GM15510 (cell line): ENCODE data around the gene NUP153.

Experiments used
- POLR2A ChIP-seq: IDR thresholded peaks from 3 replicates; pipeline ENCODE4 v1.6.1; 2011; ENCODE audit warnings: borderline replicate concordance; ENCODE audit not compliant: insufficient read length; ENCODE audit errors: extremely low read depth

The NUP153 gene

DNA sequence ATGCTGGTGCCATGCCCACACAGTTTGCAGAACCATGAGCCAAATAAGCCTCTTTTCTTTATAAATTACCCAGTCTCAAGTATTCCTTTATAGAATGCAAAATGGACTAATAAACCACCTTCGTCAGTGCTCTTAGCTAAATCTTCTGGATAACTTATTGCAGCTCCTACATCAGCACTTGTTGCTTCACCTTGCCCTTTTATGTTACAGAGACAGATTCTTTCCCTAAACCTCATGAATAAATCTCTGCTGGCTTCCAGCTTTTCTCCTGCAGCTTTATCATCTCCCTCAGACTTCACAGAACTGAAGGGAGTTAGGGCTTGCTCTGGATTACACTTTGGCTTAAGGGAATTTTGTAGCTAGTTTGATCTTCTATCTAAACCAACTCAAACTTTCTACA lies 22.6 kb downstream of the NUP153 start:
- no peak for TF ChIP-seq POLR2A

DNA sequence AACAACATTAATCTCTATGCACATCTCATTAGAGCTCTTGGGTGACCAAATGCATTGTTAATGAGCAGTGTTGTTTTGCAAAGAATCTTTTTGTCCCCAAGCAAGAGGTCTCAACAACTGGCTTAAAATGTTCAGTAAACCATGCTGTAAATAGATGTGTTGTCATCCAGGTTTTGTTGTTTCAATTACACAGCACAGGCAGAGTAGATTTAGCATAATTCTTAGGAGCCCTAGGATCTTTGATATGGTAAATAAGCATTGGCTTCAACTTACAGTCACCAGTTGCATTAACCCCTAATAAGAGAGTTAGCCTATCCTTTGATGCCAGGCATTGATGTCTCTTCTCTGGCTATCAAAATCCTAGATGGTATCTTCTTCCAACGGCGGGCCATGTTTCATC lies 23.3 kb downstream of the NUP153 start:
- TF ChIP-seq POLR2A: no peak

DNA sequence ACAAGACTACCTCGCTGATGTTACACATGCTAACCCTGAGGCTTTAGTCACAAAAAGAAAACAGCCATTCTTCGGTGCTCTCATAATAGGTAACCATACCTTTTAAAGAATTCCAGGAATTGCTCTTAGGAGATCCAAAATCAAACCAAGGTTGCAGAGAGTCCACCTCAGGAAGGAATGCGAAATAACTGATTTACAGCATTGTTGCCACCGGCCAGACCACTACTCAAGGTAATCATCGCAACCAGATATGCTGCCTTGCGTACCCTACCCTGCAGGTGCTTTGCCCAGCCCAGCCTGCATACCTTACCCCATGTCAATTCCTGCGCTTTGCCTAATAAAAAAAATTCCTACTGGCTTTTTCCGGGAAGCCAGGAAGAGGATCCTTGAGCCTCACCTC lies 27.0 kb downstream of the NUP153 start:
- TF ChIP-seq POLR2A: no peak

DNA sequence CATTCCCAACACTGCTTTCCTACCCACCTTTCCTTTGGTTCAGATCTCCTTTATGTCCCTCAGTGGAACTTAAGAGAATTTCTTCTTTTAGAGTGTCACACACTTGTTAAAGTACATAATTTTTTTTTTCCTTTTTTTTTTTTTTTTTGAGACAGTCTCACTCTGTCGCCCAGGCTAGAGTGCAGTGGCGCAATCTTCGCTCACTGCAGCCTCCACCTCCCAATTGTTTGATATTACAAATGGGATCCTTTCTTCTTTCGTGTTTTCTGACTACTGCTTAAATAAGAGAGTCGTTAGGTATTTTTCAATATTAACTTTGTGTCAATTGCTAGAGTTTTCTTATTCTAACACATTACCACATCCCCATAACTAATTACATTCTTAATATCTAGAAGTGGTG lies 29.1 kb downstream of the NUP153 start:
- no peak for TF ChIP-seq POLR2A

DNA sequence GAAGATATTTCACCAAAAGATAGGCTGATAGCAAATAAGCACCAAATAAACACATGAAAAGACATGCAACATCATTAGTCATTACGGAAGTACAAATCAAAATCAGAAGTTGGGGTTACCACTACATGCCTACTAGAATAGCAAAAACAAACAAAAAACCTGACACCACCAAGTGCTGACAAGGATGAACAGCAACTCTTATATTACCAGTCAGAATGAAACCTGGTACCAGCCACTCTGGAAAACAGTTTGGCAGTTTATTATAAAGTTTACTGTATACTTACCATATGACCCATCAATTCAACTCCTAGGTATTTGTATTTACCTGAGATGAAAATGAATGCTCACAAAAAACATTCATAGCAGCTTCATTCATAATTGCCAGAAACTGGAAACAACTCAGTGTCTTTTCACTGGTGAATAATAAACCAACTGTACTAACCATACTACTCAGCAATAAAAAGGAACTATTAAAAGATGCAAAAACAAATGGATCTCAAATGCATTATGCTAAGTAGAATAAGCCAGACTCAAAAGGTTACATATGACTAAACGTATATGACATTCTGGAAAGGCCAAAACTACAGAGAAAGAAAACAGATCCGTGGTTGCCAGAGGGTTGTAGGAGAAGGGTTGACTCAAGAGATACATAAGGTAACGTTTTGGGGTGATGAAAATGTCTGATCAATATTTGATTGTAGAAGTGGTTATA lies 33.0 kb downstream of the NUP153 start:
- TF ChIP-seq POLR2A: no peak

DNA sequence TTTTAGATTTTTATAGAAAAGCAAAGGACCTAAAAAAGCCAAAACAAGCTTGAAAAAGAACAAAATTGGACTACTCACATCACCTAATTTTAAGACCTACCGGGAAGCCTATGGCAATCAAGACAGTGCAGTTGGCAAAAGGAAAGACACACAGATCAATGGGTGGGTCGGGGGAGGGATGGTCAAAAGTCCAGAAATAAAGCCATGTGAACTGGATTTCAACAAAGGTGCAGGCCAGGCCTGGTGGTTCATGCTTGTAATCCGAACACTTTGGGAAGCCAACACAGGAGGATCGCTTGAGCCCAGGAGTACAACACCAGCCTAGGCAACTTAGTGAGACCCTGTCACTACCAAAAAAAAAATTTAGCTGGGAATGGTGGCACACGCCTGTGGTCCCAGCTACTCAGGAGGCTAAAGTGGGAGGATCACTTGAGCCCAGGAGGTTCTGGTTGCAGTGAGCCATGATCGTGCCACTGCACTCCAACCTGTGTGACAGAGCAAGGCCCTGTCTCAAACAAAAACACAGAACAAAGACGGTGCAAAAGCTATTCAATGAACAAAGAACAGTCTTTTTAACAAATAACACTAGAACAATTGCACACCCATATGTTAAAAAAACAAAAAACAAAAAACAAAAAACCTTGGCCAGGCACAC lies 34.5 kb downstream of the NUP153 start:
- TF ChIP-seq POLR2A: no peak

DNA sequence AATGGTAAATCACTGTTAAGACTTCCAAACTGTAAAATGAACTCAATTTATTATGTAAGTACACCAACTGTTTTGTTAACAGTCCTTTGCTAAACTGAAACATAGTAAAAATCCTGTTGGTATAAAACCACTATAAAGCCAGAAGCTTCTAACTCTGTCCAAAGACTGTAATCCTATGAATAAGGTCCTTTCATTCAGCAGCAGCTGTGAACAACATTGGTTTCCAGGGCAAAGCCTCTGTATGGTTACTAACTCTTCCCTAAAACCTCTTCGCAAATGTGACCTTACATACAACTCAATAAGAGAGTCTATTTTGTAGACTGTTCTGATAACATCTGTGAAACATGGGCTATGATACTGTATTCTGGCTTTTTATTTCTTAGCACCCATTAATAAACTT lies 40.1 kb downstream of the NUP153 start:
- no peak for TF ChIP-seq POLR2A

DNA sequence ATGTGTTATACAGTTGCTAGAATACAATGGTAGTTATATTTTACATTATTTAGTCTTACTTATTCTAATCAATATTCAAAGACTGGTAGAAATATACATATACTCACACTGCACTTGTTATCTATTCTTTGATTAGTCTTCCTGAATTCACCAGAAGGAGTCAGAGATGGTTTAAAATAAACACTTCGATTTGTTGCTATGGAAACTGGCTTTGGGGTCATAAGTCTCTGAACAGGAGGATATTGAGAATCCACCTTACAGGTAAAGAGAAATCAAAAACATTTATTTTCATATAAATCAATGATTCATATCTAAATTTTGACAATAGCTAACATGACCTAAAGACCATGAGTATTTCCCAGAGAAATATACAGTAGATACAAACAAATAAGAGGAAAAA lies 41.6 kb downstream of the NUP153 start:
- no peak for TF ChIP-seq POLR2A

DNA sequence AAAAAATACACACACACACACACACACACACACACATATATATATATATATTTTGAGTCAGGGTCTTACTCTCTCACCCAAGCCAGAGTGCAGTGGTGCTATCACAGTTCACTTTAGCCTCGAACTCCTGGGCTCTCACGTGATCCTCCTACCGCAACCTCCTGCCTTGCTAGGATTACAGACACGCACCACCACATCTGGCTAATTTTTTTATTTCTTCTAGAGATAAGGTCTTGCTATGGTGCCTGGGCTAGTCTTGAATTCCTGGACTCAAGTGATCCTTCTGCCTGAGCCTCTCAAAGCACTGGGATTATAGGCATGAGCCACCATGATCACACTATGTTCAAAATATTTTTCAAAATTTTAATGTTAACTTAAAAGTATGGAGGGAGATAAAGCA lies 43.5 kb downstream of the NUP153 start:
- no peak for TF ChIP-seq POLR2A

DNA sequence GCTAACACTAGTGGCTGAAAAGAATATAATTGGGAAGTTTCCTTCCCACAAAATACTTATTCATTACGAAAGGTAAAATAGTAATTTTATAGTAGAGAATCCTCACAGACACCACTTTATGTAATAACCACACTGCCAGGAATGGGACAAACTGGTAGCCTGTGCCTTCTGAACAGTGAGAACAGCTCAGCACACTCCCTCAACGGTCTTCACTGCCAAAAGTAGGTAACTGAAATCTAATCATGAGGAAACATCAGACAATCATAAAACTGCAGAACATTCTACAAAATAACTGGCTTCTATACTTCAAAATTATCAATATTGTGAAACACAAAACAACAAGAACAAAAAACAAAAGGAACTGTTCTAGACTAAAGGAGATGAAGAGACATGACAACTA lies 44.1 kb downstream of the NUP153 start:
- no peak for TF ChIP-seq POLR2A

DNA sequence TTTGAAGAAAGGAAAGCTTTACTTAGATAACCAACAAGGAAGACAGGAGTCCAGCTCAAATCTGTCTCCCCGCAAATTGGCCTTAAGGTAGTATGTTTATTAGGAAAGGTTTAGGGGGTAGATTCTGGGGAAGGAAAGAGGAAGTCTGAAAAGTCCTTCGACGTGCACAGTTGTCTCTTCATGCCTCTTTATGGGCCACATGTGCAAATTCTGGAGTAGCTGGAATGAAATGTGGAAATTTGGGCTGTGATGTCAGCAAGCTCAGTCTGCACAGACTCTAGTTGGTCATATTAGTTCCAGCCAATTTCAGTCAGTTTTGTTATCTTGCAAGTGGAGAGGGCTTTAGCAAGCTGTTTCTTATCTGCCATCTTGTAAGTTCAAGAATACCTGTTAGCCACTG lies 50.1 kb downstream of the NUP153 start:
- no peak for TF ChIP-seq POLR2A

DNA sequence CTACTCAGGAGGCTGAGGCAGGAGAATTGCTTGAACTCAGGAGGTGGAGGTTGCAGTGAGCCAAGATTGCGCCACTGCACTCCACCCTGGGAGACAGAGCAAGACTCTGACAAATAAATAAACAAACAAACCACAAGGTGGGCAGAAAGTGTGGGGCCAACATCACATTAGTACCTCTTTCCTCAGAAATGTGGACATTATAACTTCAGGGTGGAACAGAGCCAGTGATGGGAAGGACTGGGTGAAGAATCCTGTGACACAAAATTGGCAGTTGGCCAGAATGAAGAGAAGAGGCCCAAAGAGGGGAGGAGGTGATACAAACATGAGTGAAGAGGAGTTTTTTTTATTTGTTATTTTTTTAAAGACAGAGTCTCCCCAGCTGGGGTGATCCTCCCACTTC lies 50.6 kb downstream of the NUP153 start:
- no peak for TF ChIP-seq POLR2A

DNA sequence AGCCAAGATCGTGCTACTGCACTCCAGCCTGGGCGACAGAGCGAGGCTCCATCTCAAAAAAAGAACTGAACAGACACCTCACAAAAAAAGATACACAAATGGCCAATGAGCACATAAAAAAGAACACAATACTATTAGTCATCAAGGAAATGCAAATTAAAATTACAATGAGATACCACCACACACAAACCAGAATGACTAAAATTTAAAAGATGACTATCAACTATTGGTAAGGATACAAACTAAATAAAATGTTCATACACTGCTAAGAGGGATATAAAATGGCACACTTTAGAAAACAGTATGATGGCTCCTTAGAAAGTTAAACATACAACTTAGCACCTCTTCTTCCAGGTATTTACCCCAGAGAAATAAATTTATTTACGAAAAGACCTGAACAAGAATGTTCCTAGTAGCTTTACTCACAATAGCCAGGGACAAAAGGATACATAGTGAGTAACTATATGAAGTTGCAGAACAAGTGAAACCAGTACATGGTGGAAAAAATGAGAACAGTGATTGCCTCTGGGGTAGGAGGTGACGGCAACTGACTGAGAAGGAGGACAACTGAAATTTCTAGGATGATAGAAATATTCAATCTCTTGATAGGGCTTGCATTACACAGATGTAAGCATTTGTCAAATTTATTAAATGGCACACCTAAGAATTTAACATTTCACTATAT lies 53.4 kb downstream of the NUP153 start:
- TF ChIP-seq POLR2A: no peak

DNA sequence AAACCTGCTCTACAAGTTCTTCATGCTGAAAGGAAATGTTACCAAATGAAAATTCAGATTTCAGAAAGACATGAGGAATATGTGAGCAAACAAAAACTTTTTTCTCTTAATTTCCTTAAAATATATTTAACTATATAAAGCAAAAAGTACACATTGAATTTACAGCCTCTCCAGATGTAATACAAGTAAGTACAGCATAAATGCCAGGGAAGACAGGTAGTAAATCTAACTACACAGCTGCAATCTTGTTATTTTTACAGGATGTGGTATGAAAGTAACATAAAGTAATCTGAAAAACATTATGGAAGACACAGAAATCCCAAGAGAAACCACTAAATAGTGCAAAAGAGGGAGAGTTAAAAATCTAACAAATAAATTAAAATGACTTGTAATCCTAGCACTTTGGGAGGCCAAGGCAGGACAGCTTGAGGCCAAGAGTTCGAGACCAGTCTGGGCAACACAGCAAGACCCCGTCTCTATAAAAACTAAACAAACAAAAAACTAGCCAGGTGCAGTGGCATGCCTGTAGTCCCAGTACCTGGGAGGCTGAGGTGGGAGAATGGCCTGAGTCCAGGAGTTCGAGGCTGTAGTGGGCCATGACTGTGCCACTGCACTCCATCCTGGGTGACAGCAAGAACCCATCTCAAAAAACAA lies 55.9 kb downstream of the NUP153 start:
- TF ChIP-seq POLR2A: no peak

DNA sequence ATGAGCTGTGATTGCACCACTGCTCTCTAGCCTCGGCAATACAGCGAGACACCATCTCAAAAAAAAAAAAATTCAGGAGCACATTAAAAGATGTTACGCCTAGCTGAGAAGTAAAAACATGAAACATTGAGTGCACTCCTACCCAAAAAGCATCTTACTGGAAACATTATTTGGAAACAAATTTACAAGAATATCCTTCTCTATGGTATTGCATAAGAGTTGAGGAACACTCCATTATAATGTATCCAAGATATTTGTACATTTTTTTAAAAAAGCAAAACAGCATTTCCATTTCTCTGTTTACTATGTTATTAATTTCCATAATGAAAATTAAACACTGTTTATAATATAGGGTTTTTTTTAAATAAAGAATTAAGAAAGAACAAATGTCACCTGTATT lies 58.0 kb downstream of the NUP153 start:
- TF ChIP-seq POLR2A: no peak

DNA sequence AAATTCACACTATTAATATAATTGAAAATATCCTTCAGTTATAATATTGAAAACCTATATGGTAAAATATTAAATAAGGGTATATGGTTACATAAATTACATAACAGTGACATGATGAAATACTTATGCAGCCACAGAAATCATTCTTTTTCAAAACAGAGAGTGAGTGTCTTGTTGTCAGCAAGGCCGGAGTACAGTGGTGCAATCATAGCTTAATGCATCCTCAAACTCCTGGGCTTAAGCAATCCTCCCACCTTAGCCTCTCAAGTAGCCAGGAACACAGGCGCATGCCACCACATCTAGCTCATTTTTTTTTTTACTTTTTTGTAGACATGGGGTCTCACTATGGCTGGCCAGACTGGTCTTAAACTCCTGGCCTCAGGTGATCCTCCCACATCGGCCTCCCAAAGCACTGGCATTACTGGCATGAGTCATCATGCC lies 66.2 kb downstream of the NUP153 start:
- TF ChIP-seq POLR2A: no peak

DNA sequence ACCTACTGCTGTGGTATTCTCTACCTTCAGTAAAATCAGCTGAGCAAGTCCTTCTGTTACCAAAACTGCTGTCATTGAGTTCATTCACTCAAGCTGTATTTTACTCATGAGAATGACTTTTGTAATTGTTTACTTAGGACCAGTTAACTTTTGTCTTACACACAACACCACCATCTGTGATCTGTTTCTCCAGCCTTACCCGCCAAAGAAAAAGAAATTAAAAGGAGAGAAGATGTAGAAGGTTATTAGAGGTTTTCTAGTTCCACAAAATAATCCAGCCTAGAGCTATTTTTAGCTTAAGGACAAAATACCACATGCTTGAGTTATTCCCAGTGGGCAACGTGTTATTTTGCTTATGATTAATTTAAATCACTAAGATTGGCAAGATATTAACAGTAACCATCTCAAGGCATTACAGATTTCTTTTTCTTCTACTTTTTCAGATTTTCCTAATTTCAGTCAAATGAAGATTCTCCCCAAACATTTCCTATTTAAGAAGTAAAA lies 68.5 kb downstream of the NUP153 start:
- TF ChIP-seq POLR2A: no peak
